OCI-LY7 (cell line): Measurements from ENCODE around the gene ADCY1.

Experiments used
- EZH2phosphoT487 ChIP-seq: fragments of 200-600 bp; sonication (generic); IDR thresholded peaks from 2 replicates; pipeline ENCODE4 v1.6.1; 2018; ENCODE audit warnings: low read depth, borderline replicate concordance, mild to moderate bottlenecking, mixed run types, antibody characterized with exemption, low read length, moderate library complexity, mixed read lengths
- TF ChIP-seq, protein P1 (sequence below): fragments of 200-600 bp; sonication (generic); conservative IDR thresholded peaks from 2 replicates; pipeline ENCODE4 v1.5.1; 2014; ENCODE audit warnings: mild to moderate bottlenecking, antibody characterized with exemption, low read length, moderate library complexity, mixed read lengths

DNA sequence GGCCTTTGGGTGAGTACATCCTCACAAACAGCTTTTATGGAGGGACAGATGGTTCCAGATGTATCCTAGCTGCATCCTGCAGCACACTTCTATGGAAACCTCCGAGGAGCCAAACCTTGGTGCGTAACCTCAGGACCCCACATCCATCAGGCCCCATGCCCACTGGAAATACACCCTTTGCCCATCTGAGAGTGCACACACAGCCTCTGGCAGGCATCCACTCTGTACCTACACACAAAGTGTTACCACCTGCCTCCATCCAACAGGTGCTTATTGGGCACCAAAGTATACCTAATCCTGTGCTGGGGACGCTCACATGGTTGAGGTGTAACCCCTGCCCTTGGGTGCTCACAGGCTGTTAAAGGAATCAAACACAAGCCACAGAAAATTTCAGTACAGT lies 117.9 kb downstream of the ADCY1 start:
- TF ChIP-seq, protein P1, sequence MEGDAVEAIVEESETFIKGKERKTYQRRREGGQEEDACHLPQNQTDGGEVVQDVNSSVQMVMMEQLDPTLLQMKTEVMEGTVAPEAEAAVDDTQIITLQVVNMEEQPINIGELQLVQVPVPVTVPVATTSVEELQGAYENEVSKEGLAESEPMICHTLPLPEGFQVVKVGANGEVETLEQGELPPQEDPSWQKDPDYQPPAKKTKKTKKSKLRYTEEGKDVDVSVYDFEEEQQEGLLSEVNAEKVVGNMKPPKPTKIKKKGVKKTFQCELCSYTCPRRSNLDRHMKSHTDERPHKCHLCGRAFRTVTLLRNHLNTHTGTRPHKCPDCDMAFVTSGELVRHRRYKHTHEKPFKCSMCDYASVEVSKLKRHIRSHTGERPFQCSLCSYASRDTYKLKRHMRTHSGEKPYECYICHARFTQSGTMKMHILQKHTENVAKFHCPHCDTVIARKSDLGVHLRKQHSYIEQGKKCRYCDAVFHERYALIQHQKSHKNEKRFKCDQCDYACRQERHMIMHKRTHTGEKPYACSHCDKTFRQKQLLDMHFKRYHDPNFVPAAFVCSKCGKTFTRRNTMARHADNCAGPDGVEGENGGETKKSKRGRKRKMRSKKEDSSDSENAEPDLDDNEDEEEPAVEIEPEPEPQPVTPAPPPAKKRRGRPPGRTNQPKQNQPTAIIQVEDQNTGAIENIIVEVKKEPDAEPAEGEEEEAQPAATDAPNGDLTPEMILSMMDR, result no peak
- TF ChIP-seq EZH2phosphoT487, result no peak
